Measurements from ENCODE around the gene MED14.

- TF ChIP-seq POLR2A (IDR thresholded peaks at IDR 0.05) (no peak), CTCF (IDR thresholded peaks at IDR 0.05) (no peak)
These were observed 13.7 kb downstream of the MED14 start for GRCh38 chrX:40721489-40722106.

Data from esophagus squamous epithelium (tissue), 4 donors.